Neuronal stem cell (in vitro differentiated cells): ENCODE results near the gene PNPLA1.

ENCODE experiments used
- DNase-seq: peaks from one replicate; pipeline ENCODE4 v3.0.0-alpha.2; 2013; ENCODE audit warnings: low spot score
- H2AFZ ChIP-seq: one replicate; pipeline ENCODE4 v1.6.1; 2013; ENCODE audit warnings: mild to moderate bottlenecking, low read length, inconsistent platforms
- H2AK5ac ChIP-seq: 2 replicates; pipeline ENCODE4 v1.6.1; 2013; ENCODE audit warnings: low read depth, mild to moderate bottlenecking, inconsistent platforms, low read length, moderate library complexity, mixed read lengths
- H2BK120ac ChIP-seq: 2 replicates; pipeline ENCODE4 v1.6.1; 2013; ENCODE audit warnings: low read depth, mild to moderate bottlenecking, inconsistent platforms, low read length, moderate library complexity, mixed read lengths
- H2BK12ac ChIP-seq: one replicate; pipeline ENCODE4 v1.6.1; 2013; ENCODE audit warnings: low read length, inconsistent platforms
- H2BK15ac ChIP-seq: 2 replicates; pipeline ENCODE4 v1.6.1; 2013; ENCODE audit warnings: mild to moderate bottlenecking, low read length, inconsistent platforms, mixed read lengths
- H2BK5ac ChIP-seq: one replicate; pipeline ENCODE4 v1.6.1; 2013; ENCODE audit warnings: inconsistent platforms, mild to moderate bottlenecking, low read length, moderate library complexity
- H3K14ac ChIP-seq: one replicate; pipeline ENCODE4 v1.6.1; 2013; ENCODE audit warnings: low read length, inconsistent platforms
- H3K18ac ChIP-seq: 2 replicates; pipeline ENCODE4 v1.6.1; 2013; ENCODE audit warnings: low read length, inconsistent platforms
- H3K23ac ChIP-seq: 2 replicates; pipeline ENCODE4 v1.6.1; 2013; ENCODE audit warnings: low read depth, mild to moderate bottlenecking, mixed read lengths, low read length, inconsistent platforms; ENCODE audit not compliant: poor library complexity
- H3K27ac ChIP-seq: replicated peaks from 3 replicates; pipeline ENCODE4 v1.5.1; 2013; ENCODE audit warnings: low read length, inconsistent platforms
- H3K27me3 ChIP-seq, 3 experiments: 2 replicates each; pipeline ENCODE4 v1.6.1; 2013; ENCODE audit warnings: low read length in 3 of 3, mild to moderate bottlenecking in 2 of 3, inconsistent platforms in 1 of 3, low read depth in 1 of 3, mixed read lengths in 1 of 3, moderate library complexity in 1 of 3; ENCODE audit not compliant: control insufficient read depth in 3 of 3, insufficient read depth in 3 of 3
- H3K36me3 ChIP-seq, 2 donors: replicated peaks in 1 of 2; 2 replicates each; pipeline ENCODE4 v1.6.1; 2013; ENCODE audit warnings: low read length in 2 of 2; ENCODE audit not compliant: control insufficient read depth in 2 of 2, insufficient read depth in 2 of 2
- H3K4ac ChIP-seq: 2 replicates; pipeline ENCODE4 v1.6.1; 2013; ENCODE audit warnings: inconsistent platforms, mild to moderate bottlenecking, low read length, moderate library complexity
- H3K4me1 ChIP-seq, 2 donors: 1 replicate in 1 of 2; 2 replicates in 1 of 2; pipeline ENCODE4 v1.6.1; 2013; ENCODE audit warnings: low read length in 2 of 2, low read depth in 1 of 2; ENCODE audit not compliant: control insufficient read depth in 2 of 2, insufficient read depth in 1 of 2
- H3K4me2 ChIP-seq: one replicate; pipeline ENCODE4 v1.6.1; 2013; ENCODE audit warnings: mild to moderate bottlenecking, low read length, inconsistent platforms; ENCODE audit not compliant: insufficient read depth, poor library complexity, severe bottlenecking
- H3K4me3 ChIP-seq, 2 donors: 2 replicates each; pipeline ENCODE4 v1.5.1; 2013; ENCODE audit warnings: low read length in 2 of 2, mild to moderate bottlenecking in 2 of 2, inconsistent platforms in 1 of 2, moderate library complexity in 1 of 2
- H3K79me1 ChIP-seq: one replicate; pipeline ENCODE4 v1.6.1; 2013; ENCODE audit warnings: low read depth, mild to moderate bottlenecking, inconsistent platforms, low read length, moderate library complexity
- H3K9ac ChIP-seq: one replicate; pipeline ENCODE4 v1.6.1; 2013; ENCODE audit warnings: mild to moderate bottlenecking, low read depth, low read length, inconsistent platforms; ENCODE audit not compliant: poor library complexity
- H3K9me3 ChIP-seq, 2 donors: replicated peaks in 1 of 2; 2 replicates each; pipeline versions ENCODE3 to v1.6.1; 2013; ENCODE audit warnings: low read length in 2 of 2, mild to moderate bottlenecking in 2 of 2, inconsistent platforms in 1 of 2, low read depth in 1 of 2, mixed read lengths in 1 of 2, moderate library complexity in 1 of 2; ENCODE audit not compliant: control insufficient read depth in 2 of 2, insufficient read depth in 1 of 2
- H4K8ac ChIP-seq: one replicate; pipeline ENCODE4 v1.6.1; 2013; ENCODE audit warnings: low read depth, mild to moderate bottlenecking, inconsistent platforms, low read length, moderate library complexity
- H4K91ac ChIP-seq: one replicate; pipeline ENCODE4 v1.6.1; 2013; ENCODE audit warnings: low read length, low read depth, mild to moderate bottlenecking, inconsistent platforms; ENCODE audit not compliant: poor library complexity
- WGBS, 2 donors: extraction: QIAGEN DNeasy Blood & Tissue Kit; methylation state at CpG; one replicate each; pipeline ENCODE4 v1.1.7; 2013; ENCODE audit warnings: missing lambda C conversion rate in 2 of 2, mixed read lengths in 1 of 2; ENCODE audit not compliant: insufficient read length in 2 of 2, insufficient replicate concordance in 1 of 2; ENCODE audit errors: extremely low coverage in 2 of 2; 5-methylcytosine and 5-hydroxymethylcytosine counted together

PNPLA1 gene

GRCh38 chr6:36285797-36286196, 15.9 kb downstream of the PNPLA1 start:
- Histone ChIP-seq H2BK15ac (no peak overlapping the region), H3K4ac (no peak overlapping the region), H3K4me3 (no peak overlapping the region), H3K79me1 (no peaks in the 10 kb centered on the region), H2BK5ac (no peak overlapping the region), H3K9ac (no peak overlapping the region), H3K27me3 (peaks cover 0 to 36% (median 0%) of the 10 kb centered on the region in 3 experiments), H3K9me3 (no peaks in the 10 kb centered on the region), H2AK5ac (no peak overlapping the region), H3K27ac (no peak overlapping the region), H2AFZ (no peak overlapping the region), H3K18ac (no peak overlapping the region), H3K4me1 (peaks cover 3 to 8% of the 10 kb centered on the region in 2 donors), H3K36me3 (no peaks in the 10 kb centered on the region), H3K4me2 (no peak overlapping the region), H4K8ac (no peak overlapping the region), H4K91ac (no peak overlapping the region), H2BK120ac (no peak overlapping the region), H2BK12ac (no peak overlapping the region), H3K23ac (no peak overlapping the region), H3K14ac (no peak overlapping the region)
- no CpG with 5 or more reads among the region's 1 CpG for WGBS, 2 donors
- no peak for DNase-seq

GRCh38 chr6:36286858-36287257, 17.0 kb downstream of the PNPLA1 start:
- Histone ChIP-seq H2AFZ (no peak overlapping the region), H2BK120ac (no peak overlapping the region), H3K18ac (no peak overlapping the region), H2BK5ac (no peak overlapping the region), H3K4me2 (no peak overlapping the region), H2BK12ac (no peak overlapping the region), H3K14ac (no peak overlapping the region), H3K4ac (no peak overlapping the region), H3K4me1 (peaks cover 3 to 8% of the 10 kb centered on the region in 2 donors), H3K4me3 (no peak overlapping the region), H4K8ac (no peak overlapping the region), H3K27me3 (peaks cover 0 to 34% (median 0%) of the 10 kb centered on the region in 3 experiments), H4K91ac (no peak overlapping the region), H3K79me1 (peaks cover 2% of the 10 kb centered on the region), H3K9me3 (no peaks in the 10 kb centered on the region), H2BK15ac (no peak overlapping the region), H3K9ac (no peak overlapping the region), H3K23ac (no peak overlapping the region), H2AK5ac (no peak overlapping the region), H3K27ac (no peak overlapping the region), H3K36me3 (no peaks in the 10 kb centered on the region)
- no peak for DNase-seq
- WGBS, 2 donors: no CpG with 5 or more reads among the region's 5 CpGs

- no peak overlapping the region for H2AFZ ChIP-seq
Measured at GRCh38 chr6:36289281-36289878, 19.5 kb downstream of the PNPLA1 start.

GRCh38 chr6:36290668-36291620, 21.1 kb downstream of the PNPLA1 start:
- Histone ChIP-seq H3K14ac (no peak overlapping the region), H3K4ac (no peak overlapping the region), H4K8ac (no peak overlapping the region), H3K79me1 (peaks cover 2% of the 10 kb centered on the region), H3K23ac (no peak overlapping the region), H3K27me3 (peaks cover 0 to 23% (median 0%) of the 10 kb centered on the region in 3 experiments), H3K4me2 (no peak overlapping the region), H3K36me3 (no peaks in the 10 kb centered on the region), H3K4me3 (no peak overlapping the region), H2AFZ (no peak overlapping the region), H2BK120ac (no peak overlapping the region), H3K9ac (no peak overlapping the region), H3K4me1 (peaks cover 0 to 3% of the 10 kb centered on the region in 2 donors), H3K18ac (no peak overlapping the region), H2BK5ac (no peak overlapping the region), H3K27ac (no peak overlapping the region), H3K9me3 (no peaks in the 10 kb centered on the region), H2BK15ac (no peak overlapping the region), H2BK12ac (no peak overlapping the region), H4K91ac (no peak overlapping the region), H2AK5ac (no peak overlapping the region)
- DNase-seq: no peak
- WGBS, 2 donors: no CpG with 5 or more reads among the region's 23 CpGs

More at GRCh38 chr6:36289281-36289878, 19.5 kb downstream of the PNPLA1 start:
- Histone ChIP-seq H2AK5ac (no peak overlapping the region), H4K91ac (no peak overlapping the region), H3K4me2 (no peak overlapping the region), H2BK120ac (no peak overlapping the region), H3K23ac (no peak overlapping the region), H3K27ac (no peak overlapping the region), H3K36me3 (no peaks in the 10 kb centered on the region), H3K27me3 (peaks cover 0 to 38% (median 0%) of the 10 kb centered on the region in 3 experiments), H3K79me1 (peaks cover 2% of the 10 kb centered on the region), H3K4me1 (peaks cover 3 to 8% of the 10 kb centered on the region in 2 donors), H3K4ac (no peak overlapping the region), H3K4me3 (no peak overlapping the region), H4K8ac (no peak overlapping the region), H2BK15ac (no peak overlapping the region), H3K18ac (peak overlapping the region; percentile 35), H3K9me3 (no peaks in the 10 kb centered on the region), H2BK5ac (no peak overlapping the region), H3K14ac (no peak overlapping the region), H3K9ac (no peak overlapping the region), H2BK12ac (no peak overlapping the region)
- DNase-seq: no peak
- WGBS, 2 donors: no CpG with 5 or more reads among the region's 7 CpGs
